Anterior cingulate cortex (tissue), 58 donors: Measurements from ENCODE around the gene NYAP1.
"Not testable (repeated sequence)": the region's sequence is repeated elsewhere in the genome, so short reads cannot be mapped to it uniquely, and the experiment has no call there.

Experiments used
- DNase-seq, 58 donors: peaks; one replicate each; lab custom pipeline; 2025; lab: John Stamatoyannopoulos, UW

NYAP1 gene

DNA sequence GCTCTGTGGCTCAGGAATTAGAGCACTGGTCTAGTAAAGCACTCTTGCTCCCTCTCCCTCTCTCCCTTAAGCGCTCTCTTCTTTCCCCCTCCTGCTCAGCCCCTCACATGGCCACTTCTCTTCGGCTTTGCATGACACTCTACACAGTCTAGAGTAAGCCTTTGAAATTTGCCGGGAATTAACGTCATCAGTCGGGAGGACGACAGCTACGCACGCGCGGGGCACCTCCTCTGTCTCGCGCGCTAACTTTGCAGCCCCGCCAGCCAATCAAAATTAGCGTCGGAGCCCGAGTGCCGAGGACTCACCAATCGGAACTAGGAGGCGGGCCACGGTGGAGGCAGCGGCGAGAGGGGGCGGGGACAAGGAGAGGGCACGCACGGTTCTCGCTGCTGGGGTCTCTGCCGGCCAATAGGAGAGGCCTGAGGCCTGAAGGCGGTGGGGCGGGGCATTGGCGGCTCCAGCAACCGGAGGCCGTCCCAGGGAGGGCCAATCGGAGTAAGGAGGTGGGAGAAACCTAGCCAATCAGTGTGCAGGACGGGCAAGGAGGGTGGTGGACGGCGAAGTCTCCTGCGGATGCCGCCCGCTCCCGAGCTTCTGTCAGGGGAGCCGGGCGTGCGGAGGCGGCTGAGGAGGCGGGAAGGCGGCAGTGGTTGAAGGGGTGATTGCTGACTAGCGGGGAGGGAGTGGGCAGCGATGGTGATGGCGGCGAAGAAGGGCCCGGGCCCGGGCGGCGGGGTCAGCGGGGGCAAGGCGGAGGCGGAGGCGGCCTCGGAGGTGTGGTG is 55.1 kb downstream of the NYAP1 start, which contains the start of gene AGFG2:
Gene AGFG2, plus strand, starts transcription at position 550 of the 782 bp plus-strand sequence. Its CDS starts 144 bp downstream, at position 694.
- peak; percentile 97 to 100 (median 100) for DNase-seq

DNA sequence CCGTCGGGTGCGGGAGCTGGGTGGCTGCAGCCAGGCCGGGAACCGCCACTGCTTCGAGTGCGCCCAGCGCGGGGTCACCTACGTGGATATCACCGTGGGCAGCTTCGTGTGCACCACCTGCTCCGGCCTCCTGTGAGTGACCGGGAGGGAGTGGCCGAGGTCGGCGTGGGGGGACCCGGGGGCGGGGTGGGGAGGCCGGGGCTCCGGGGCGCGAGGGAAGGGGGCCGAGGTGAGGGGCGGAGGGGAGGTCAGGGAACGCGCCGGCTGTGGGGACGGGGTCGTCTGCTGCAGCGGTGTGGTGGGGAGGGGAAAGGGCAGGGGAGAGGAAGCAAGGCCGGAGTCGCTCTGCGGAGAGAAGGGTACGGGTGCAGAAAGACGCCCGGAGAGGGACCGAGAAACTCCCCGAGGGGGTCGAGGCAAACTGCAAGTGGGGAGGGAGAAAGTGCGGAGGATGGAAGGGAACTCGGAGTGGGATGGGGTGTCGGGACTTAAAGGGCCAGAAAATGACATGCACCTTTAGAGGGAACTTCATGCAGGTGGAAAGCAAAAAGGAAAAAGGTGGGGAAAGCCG is 55.8 kb downstream of the NYAP1 start:
- DNase-seq = peak in 1 of 58 donors; percentile 55

DNA sequence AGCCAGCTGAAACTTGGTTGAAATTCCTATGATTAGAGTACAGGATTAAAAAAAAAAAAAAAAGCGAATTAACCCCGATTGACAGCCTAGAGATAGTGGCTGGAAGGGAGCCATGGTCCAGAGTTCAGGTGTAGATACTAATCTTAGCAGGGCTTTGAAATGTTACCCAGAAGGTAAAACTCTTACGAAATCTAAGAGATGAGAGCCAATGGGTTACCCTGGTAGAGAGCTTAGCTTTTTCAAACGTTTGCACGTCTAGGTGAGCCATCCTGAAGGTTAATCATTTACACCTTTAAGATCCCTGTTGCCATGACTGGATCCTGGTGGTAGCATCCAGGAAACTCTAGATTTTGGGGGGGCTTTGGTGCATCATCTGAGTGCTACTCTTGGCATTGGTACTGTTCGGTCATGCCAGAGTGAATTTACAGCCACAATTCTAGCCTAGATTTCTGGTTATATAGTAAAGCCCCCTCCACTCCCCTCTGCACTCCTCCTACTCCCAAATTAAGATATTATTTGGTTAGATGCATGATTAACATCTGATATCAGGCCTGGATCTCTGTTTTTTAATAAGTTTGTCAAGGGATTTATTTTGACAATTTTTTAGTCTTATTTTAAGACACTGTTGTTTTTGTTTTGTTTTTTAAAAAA is 56.5 kb downstream of the NYAP1 start:
- no peak for DNase-seq

DNA sequence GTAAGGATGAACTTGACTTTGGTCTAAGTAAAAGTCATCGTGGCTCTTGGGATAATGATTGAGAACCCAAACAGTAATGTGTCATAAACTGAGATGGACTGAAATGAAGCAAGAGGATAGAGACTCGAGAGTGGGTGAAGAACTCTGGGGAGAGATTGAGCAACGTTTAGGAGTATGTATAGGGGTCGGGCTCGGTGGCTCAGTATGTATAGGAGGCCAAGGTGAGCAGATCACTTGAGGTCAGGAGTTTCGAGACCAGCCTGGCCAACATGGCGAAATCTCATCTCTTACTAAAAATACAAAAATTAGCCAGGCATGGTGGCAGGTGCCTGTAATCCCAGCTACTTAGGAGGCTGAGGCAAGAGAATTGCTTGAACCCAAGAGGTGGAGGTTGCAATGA is 57.6 kb downstream of the NYAP1 start:
- not testable (repeated sequence) for DNase-seq

DNA sequence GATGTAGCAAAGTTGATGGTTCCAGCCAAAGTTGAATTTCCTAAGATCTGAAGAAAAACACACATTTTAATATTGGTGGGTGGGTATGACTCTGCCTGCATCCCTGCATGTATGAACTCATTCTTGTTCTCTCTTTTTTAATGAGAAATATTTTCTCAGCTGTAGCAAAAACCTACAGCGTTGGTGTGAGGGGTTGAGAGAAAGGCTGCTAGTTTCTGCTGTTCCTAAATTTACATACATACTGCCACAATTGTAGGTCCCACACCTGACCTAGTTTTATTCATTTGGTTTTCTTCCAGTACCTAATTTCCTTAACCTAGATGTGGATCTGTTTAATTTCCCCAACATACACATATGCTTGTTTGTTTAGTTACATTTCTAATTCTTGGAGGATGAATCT is 59.9 kb downstream of the NYAP1 start:
- DNase-seq = no peak

DNA sequence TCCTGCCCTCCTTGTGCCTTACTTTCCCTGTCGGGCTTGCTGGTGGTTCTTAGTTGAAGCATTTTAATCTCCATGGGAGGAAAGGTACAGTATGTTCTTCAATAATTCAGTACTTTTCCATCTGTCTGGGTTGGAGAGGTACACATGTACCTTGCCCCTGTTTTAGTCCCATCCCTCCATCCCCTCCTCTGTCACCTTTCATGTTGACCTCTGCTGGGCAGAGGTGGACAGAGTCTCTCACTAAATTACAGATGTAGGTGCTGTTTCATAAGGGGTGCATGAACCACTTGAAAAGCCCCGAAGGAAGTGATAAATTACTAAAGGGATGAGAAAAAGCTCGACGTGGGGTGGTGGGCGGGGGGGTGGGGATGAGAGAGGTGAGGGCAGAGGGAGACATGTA is 60.7 kb downstream of the NYAP1 start:
- DNase-seq = no peak
